HuH-7.5 (cell line): ENCODE data around the gene SND1.
"Not testable (repeated sequence)": the region's sequence is repeated elsewhere in the genome, so short reads cannot be mapped to it uniquely, and the experiment has no call there.

Experiments
- DNase-seq: peaks from one replicate; pipeline ENCODE4 v3.0.0; 2011; ENCODE audit warnings: low spot score

SND1 gene

DNA sequence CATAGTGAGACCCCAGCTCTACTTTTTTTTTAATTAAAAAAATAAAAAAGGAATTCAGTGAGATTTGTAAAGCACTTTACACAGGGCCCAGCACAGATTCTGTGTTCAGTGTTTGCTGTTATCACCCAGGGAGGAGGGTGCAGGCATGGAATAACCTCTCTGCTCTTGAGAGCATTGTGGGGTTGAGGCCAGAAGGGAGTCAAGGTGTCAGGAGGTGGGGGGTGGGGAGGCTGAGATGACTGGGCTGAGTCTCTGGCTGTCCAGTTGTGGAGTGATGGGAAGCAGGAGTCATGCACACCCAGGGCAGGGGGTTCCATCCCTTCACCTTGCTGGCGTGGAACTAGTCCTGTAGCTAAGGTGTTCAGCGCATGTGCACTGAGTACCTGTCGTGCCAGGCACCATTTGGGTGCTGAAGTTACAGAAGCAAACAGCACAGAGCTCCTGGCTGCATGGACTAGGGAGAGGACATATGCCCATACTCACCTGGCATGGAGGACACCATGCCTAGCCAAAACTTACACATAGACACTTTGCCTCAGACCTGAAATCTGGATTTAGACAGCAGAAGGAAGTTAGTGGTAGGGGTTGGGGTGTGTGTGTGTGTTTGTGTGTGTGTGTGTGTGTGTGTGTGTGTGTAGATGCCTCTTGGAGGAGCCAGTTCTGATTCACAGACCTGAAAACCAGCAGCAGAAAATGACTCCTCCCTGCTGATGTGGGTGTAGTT lies 448.4 kb downstream of the SND1 start:
- no peak for DNase-seq

DNA sequence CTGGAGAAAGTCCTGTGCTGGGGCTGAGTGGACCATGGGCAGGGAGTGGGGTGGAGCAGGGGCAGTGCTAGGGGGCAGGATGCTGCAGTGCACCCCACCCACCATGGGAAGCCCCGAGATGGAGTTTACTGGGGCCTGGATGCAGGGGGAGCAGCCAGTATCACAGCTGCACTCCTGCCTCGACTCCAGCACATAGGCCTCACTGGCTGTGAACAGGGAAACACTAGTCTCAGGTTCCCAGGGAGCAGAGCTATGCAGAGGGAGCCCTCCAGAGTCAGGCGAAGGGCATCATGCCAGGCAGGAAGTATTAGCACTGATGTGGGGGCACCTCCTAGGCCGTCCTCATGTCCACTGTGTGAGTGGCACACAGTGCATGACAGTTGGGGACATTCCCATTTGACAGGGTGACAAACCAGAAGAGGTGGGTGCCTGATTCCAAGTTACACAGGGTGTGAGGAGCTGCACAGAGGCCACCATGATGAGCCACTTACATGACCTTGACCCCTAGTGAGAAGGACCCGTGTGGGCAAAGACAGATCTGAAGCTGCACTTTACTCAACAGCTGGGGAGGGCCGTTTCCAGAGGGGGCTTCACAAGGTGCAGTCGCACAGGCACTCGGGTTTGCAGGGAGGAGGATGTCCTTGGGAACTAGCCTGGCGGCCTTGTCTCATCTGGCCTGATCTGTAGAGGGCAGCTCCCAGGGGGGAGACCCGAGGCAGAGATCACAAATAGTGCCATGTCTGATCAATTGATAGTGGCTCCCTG lies 449.1 kb downstream of the SND1 start:
- DNase-seq: no peak

DNA sequence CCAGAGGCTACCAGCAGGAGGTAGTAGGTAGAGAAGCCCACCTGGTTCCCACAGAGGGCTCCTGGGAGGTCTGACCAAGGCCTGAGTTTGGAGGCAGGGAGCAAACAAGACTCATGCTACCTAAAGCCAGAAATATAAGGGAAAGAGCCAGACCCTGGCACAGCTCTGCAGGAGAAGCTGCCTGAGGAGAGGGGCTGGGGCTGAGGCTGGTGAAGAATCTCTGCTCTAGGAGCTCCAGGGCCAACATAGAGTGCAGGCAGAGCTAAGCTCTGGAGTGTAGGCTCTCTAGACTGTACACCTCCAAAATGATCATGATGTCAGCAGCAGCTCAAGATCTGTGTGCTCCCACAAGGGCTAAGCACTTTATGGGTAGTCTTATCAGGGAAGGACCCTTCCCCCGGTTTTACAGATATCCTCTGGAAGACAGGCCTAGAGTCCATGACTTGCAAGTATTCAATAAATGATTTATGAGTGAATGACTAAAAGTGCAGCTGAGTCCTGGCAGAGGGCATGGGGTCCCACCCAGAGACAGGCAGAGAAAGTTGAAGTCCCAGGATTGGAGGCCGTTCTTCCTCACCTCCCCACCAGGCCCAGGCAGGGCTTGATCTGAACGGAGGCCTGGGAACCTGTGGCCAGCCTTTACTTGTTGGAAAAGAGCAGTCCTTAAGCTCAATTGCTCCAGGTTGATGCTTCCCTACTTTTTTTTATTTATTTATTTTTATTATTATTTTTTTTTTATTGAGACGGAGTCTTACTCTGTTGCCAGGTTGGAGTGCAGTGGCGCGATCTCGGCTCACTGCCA lies 450.7 kb downstream of the SND1 start:
- no peak for DNase-seq

DNA sequence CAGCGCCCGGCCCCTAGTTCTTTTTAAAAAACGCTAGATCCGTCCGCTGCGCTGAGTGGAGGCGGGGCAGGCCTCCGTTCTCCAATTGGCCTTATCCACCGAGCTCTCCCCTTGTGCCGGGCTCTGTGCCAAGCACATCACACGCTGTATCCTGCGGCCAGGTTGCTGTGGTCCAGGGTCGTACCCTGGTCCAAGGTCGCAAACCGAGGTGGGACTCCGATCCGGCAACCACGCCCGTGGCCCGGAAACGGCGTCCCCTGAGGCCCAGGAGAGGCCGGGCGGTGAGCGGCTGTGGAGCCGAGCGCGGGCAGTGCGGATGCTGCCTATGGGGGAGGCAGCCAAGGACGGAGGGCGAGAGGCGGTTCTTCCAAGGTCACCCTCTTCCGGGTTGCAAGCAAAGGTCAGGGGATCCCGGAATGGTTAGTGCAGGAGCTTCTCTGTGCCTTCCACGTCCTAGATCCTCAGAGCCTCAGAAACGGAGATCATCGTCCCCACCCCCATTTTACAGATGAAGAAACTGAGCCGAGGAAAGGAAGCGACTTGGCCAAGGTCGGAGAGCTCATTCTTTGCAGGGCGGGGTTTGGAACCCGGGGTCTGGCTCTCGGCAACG lies 451.6 kb downstream of the SND1 start:
- peak; percentile 66 for DNase-seq

DNA sequence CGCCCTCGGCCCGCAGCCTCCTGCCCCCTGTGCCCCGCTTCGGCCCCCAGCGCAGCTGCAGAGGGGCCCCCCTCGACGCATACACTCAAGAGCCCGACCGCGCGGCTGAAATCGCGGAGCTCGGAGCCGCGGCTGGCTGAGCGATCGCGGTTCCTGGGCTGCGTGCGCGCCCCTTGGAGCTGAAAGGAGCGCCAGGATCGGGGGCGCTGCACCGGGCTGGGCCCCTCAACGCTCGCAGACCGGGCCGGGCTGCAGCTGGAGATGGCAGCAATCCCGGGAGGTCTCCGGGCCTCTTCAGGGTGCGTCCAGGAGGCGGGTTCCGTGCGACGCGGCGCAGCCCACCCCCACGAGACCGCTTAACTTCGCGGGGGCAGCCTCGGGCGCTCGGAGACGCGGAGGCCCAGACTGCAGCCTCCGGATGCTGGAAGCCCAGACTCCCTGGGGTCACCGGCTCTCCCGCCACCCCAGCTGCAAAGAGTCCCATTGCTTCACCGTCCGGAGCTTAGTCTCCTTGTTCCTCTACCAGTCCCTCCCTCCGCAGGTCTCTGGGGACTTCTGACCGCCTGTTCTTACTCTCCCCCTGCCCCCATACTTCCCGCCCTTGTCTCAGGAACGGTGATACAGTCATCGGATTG lies 452.2 kb downstream of the SND1 start:
- DNase-seq: peak; percentile 52

DNA sequence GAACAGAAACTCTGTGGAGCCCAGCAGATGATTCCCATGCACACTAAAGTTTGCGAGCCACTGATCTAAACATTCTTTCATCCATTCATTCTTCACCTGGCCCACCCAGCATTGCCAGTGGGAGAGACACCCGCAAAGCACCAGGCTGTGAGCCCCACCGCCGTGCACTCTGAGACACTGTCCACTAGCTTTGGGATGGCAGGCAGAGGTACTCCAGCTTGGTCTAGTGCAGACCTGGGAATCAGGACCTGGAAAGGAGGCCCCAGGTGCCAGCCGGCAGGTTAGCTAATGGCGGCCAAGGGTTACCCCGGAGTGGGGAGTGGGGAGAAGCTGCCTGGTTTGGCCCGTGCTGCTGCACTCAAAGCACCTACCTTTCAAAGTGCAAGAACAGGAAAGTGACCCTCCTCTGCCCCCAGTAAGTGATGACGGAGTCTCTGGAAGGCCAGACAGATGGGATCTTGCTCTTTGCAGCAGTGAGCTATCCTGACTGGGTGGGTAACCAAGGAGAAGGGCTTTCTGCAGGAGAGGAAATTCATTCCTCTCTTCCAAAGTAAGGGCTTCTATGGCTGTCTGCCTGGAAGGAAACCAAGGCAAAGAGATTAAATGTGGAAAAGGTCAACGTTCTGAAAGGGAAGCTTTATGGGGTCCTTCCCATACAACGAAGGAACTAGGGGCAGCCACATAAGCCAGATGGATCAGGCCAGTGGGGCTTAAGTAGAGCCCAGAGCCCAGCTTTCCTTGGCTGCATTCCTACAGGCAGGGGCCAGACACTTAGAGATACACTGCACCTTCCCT lies 453.4 kb downstream of the SND1 start:
- DNase-seq: no peak

DNA sequence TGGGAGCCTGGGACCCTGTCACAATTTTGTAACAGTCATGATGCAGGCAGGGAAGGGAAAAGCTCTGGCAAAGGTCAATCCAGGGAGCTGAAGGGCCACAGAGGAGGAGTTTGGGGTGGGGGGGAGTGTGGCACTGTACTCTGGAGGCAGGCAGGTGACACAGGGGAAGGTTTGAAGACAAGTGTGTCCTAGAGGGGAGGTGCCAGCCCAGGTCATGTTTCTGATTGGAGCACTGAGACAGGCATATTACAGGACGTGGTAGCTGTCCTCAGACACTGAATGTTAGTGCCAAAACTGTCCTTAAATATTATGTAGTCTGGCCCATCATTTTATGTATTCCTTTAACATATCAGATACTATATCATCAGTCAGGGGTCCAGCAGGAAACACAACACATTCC lies 454.8 kb downstream of the SND1 start:
- DNase-seq: no peak

DNA sequence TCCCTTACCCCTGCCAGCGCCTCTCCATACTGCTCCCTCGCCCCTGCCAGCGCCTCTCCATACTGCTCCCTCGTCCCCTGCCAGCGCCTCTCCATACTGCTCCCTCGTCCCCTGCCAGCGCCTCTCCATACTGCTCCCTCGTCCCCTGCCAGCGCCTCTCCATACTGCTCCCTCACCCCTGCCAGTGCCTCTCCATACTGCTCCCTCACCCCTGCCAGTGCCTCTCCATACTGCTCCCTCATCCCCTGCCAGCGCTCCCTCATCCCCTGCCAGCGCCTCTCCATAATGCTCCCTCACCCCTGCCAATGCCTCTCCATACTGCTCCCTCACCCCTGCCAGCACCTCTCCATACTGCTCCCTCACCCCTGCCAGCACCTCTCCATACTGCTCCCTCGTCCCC lies 455.5 kb downstream of the SND1 start:
- not testable (repeated sequence) for DNase-seq

DNA sequence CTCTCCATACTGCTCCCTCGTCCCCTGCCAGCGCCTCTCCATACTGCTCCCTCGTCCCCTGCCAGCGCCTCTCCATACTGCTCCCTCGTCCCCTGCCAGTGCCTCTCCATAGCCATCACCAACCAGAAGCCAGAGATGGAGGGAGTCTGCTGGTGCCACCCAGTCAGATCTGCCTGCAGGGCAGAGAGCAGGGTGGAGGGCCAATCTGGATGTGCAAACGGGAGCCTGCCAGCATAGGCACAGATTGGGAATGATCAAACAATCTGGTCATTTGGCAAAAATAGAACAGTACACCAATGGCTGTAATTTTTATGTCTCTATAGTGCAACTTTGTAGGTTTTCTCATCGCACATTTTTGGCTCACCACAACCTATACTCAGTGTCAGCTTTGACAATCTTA lies 456.1 kb downstream of the SND1 start:
- no peak for DNase-seq

DNA sequence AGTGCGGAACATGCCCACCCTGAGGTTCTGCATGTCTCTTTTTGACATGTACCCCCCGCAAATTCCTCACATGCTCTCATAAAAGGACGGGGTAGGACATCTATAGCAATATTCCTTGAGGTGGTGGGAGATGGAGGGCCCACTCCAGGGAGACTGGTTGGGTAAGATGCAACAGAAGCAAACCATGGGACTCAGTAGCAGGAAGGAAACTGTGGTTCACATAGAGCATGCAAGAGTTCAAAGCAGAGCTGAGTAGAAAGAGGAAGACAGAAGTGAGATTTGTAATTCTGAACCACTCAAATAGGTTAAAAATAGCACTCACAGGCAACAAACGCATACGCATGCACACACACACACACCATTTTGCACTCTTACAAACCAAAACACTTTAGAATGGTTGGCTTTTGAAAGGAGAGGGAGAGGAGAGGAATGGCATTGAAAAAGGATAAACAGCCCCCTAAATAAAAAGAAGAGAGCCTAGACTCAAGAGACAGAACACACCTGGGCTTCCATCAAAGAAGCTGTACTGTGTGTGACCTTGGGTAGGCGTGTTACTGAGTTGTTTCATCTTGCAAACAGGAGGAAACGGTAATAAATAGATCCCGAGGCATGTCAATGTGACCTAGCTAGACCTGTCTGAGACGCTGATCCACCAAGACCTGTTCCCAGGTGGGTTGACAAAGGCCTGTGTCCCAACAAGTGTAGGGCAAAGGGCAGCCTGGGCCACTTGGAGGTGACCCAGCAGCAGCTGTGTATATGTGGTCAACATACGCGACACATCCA lies 456.8 kb downstream of the SND1 start:
- no peak for DNase-seq

DNA sequence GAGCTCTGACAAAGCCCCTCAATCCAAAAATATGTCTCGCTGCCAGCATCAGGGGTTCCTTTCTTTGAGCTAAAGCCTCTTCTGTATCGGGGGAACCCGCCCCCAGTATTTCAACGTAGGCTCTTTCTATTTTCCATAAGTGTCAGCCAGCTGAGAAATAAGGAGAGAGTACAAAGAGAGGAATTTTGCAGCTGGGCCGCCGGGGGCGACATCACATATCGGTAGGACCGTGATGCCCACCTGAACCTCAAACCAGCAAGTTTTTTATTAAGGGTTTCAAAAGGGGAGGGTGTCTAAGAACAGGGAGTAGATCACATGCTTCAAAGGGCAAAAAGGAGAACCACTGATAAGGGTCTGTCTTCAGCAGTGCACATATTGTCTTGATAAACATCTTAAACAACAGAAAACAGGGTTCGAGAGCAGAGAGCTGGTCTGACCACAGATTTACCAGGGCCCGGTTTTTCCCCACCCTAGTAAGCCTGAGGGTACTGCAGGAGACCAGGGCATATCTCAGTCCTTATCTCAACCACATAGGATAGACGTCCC lies 457.5 kb downstream of the SND1 start:
- DNase-seq: not testable (repeated sequence)

DNA sequence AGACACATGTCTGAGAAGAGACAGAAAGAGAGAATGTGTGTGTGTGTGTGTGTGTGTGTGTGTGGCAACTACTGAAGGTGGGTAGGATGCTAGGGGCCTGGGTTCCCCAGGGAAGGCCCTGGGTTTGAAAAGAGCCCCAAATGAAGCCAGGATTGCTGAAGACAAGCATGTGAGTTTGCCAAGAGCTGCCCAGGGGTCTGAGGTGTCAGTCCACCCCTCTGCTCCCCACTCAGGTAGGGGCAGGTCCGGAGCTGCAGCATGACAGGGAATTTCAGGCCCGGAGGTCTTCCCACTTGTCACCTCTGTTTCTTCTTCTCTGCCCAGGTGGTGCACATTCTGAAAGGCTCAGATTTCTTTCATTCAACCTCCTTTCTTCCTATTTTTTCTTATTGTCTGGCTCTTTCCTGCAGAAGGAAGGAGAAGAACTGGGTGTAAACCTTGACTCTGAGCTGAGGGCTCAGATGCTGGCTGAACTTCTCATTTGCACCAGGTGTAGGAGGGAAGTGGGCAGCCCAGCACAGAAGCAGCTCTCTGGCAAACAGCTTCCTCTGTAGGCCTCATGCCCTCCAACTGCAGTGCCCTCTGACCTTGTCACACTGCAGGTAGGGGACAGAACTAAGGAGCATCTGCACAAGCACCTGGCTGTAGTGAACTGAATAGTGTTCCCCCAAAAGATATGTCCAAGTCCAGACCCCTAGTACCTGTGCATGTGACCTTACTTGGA lies 458.8 kb downstream of the SND1 start:
- DNase-seq: no peak

DNA sequence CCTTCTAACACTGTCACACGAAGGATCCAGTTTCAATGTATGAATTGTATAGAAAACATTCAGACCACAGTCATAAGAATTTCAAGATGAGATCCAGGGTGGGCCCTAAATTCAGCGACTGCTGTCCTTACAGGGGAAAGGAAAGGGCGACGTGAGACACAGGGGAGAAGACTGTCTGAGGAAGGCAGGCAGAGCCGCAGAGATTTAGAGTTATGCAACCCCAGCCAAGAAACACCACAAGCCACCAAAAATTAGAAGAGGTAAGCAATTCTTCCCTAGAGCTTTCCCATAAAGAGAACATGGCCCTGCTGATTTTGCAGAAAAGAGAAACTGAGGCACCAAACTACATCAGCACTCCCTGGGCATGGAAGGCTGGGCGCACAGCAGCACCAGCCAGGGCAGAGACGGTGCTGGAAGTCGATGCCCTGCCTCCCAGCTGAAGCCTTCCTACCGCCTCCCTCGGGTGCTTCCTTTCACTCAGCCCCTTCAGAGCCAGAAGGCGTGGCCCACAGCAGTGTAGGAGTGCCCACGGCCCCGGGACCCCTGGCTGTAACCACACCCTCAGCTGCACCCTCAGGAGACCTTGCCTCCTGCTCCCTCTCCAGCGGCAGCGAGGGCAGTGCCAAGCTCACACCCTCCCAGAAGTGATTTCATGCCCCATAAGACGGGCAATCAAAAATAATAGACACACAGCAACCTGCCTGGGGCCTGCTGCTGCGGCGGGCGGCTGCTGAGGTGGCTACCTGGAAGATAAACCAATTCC lies 460.2 kb downstream of the SND1 start:
- no peak for DNase-seq

DNA sequence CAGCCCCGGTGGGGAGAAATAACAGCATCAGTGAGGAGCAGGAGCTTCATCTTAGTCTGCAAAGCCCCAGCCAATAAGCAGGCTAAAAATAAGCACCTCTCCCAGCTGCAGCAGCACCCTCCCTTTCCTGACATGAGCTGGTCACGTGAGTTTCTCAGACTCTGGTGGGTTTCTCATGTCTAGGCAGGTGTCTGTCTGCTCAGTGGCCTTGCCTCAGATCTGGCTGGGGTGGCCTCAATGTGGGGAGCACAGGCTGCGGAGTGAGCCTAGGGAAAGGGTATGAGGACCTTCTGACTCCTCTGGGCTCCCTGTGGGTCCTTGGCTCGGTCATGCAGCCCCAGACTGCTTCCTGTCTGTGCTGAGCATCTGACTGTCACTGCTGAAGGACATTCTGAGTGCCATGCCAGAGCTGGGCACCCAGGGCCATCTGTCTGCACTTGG lies 460.8 kb downstream of the SND1 start:
- DNase-seq: no peak

DNA sequence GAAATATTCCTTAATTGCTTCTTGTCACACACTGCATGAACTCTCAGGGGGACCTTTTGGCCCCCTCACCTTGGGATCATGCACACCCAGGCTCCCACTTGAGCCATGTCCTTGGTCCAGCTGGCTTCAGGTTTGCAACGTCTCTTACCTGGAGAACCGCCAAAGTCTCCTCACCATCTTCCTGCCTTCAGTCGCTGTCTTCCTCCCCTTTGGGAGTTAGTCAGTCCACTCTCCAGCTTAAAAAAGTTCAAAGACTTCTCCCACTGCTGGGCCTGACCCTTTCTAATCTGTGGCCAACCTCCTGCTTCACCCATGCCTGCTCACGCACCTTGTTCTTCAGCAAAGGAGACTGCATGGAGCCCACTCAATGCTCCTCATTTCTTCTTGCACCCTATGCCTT lies 461.8 kb downstream of the SND1 start:
- DNase-seq: no peak

DNA sequence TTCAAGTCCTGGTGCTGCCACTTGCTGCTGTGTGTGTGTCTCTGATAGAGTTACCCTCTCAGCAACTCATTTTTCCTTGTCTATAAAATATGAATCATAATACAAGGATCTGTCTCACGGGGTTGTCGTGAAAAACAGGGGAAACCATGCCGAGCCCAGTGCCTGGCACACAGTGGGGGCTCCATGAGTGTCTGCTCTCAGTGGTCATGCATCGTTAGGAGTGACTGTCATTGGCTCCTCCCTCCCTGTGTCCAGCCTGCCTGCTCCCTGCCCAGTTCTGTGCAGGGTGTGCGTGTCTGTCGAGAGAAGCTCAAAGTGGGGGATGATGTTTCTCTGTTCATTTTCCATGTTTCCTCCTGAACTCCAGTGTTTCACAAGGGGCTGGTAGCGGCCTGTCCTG lies 462.8 kb downstream of the SND1 start:
- DNase-seq: no peak

DNA sequence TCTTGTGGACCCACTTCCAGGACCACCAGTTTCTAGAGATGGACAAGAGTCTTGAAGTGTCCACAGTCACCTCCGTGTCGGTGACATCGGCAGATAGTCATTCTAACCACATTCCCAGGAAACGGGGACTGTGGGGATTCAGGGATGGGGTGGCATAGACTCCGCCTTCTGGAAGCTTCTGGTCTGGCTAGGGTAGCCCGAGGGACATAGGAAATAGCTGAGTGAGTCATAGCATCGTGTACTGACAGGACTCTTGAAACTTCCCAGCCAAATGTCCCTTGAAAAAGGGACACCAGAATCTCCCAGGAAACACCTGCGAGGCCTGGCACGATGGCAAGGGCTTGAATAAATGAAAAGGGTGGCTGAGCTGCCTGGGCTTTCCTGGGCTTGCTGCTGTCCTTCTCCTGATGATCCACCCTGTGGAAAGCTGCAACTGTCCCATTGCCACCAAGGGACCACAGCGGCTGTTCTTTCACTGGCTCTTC lies 463.4 kb downstream of the SND1 start:
- DNase-seq: no peak
